ENCODE results near the gene EXOC4. TPM values are rescaled to one million over a fixed set of nuclear protein-coding genes. Genes with fewer than 3 reads are reported as not detected.
A peak's percentile ranks its signal among the peaks of the same experiment; 100 is the strongest.
"Not testable (repeated sequence)": the region's sequence is repeated elsewhere in the genome, so short reads cannot be mapped to it uniquely, and the experiment has no call there.

EXOC4 gene
- polyA plus RNA-seq, result 10 to 100 TPM; 24.2 to 50.1 (median 30.1) TPM

DNA sequence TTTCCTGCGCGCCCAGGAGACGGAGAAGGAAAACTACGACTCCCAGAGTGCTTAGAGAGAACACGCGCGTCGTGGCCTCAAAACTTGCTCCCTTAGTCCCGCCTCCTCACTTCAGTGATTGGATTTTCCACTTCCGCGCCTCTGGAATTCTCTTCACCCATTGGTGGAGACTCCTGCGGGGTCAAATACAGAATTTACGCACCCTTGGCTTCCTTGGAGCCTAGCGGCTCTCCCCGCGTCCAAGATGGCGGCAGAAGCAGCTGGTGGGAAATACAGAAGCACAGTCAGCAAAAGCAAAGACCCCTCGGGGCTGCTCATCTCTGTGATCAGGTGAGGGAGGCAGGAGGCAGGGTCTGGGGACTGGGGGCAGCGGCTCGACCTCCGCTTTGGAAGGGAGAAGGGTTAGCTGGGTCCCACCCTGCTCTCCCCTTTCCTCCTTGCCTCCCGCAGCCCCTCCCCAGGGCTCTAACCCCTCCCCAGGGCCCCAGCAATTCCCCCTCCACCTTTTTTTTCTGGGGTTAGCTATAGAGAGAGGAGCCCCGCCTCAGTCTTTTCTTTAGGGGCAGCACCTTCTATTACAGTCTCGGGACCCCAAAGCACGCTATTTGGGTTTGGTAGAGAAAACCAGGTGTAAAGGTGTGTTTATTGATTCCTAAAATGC lies at the start of gene EXOC4:
TSS of gene EXOC4 (plus strand) at position 221 of the 661 bp plus-strand sequence.
- Mint-ChIP-seq H3K4me3 (peak within 1 kb of the TSS; percentile 95 to 98 (median 97)), H3K27me3 (ENCODE audit: low read depth in 3 of 3) (peaks cover 3 to 5% (median 3%) of the 10 kb centered on the region in 3 donors), H3K27ac (peak within 1 kb of the TSS; percentile 94 to 98 (median 96)), H3K36me3 (peaks cover 0 to 5% (median 0%) of the 10 kb centered on the region in 3 donors), H3K4me1 (peaks cover 37 to 56% of the 10 kb centered on the region in 2 donors), H3K9me3 (no peaks in the 10 kb centered on the region)
- DNase-seq, result peak; percentile 96

DNA sequence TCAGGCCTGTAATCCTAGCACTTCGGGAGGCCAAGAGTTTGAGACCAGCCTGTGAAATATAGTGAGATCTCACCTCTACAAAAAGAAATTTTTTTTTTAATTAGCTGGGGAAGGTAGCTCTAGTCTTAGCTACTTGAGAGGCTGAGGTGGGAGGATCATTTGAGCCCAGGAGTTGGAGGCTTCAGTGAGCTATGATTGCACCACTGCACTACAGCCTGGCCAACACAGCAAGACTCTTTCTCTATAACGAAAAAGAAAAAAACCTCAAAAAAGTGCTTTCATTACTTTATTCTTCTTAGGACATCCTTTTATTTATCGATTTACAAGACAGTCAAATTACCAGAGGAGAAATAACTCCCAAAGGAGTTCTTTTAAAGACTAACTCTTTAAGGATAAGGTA lies 49.4 kb upstream of the EXOC4 start:
- Mint-ChIP-seq H3K4me3 (no peak overlapping the region), H3K27ac (no peak overlapping the region), H3K9me3 (no peaks in the 10 kb centered on the region), H3K36me3 (no peaks in the 10 kb centered on the region), H3K4me1 (no peaks in the 10 kb centered on the region), H3K27me3 (ENCODE audit: low read depth in 3 of 3) (peaks cover 0 to 9% (median 2%) of the 10 kb centered on the region in 3 donors)
- no peak for DNase-seq

DNA sequence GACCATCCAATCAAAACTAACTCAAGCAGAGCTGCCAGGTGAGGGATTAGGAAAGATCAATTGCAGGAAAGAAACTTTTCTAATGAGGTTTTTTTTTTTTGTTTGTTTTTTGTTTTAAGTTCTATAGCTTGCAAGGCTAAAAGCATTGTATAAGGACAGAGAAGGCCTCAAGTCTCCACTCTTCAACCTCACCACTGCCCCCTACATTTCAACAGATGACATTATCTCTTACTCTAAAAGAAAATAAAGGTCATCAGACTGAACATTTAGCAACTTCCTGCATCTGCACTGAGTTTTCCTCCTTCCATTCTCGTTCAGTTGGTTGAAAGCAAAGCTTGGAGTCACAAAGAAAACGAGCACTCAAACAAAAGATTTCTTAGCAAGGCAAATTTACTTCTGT lies 45.2 kb upstream of the EXOC4 start:
- no peaks in the 10 kb centered on the region for H3K4me1 Mint-ChIP-seq
- no peak overlapping the region for H3K4me3 Mint-ChIP-seq

DNA sequence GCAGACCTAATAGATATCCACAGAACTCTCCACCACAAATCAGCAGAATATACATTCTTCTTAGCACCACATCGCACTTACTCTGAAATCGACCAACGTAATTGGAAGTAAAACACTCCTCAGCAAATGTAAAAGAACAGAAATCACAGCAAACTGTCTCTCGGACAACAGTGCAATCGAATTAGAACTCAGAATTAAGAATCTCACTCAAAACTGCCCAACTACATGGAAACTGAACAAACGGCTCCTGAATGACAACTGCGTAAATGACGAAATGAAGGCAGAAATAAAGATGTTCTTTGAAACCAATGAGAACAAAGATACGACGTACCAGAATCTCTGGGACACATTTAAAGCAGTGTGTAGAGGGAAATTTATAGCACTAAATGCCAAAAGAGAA lies 42.1 kb upstream of the EXOC4 start:
- not testable (repeated sequence) for H3K27ac Mint-ChIP-seq, H3K4me3 Mint-ChIP-seq, H3K4me1 Mint-ChIP-seq, DNase-seq, H3K36me3 Mint-ChIP-seq
- Mint-ChIP-seq H3K9me3 (peaks cover 0 to 10% (median 0%) of the 10 kb centered on the region in 6 donors), H3K27me3 (ENCODE audit: low read depth in 3 of 3) (peaks cover 7 to 22% (median 8%) of the 10 kb centered on the region in 3 donors)

More for the DNA sequence above, 45.2 kb upstream of the EXOC4 start:
- Mint-ChIP-seq H3K36me3 (peaks cover 0 to 5% (median 0%) of the 10 kb centered on the region in 3 donors), H3K9me3 (peaks cover 0 to 6% (median 0%) of the 10 kb centered on the region in 6 donors), H3K27ac (no peak overlapping the region), H3K27me3 (ENCODE audit: low read depth in 3 of 3) (peaks cover 2 to 19% (median 7%) of the 10 kb centered on the region in 3 donors)
- no peak for DNase-seq

DNA sequence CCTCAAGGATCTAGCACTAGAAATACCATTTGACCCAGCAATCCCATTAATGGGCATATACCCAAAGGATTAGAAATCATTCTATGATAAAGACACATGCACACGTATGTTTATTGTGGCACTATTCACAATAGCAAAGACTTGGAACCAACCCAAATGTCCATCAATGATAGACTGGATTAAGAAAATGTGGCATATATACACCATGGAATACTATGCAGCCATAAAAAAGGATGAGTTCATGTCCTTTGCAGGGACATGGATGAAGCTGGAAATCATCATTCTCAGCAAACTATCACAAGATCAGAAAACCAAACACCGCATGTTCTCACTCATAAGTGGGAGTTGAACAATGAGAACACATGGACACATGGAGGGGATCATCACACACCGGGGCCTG lies 39.1 kb upstream of the EXOC4 start:
- peaks cover 0 to 10% (median 0%) of the 10 kb centered on the region in 6 donors for H3K9me3 Mint-ChIP-seq

DNA sequence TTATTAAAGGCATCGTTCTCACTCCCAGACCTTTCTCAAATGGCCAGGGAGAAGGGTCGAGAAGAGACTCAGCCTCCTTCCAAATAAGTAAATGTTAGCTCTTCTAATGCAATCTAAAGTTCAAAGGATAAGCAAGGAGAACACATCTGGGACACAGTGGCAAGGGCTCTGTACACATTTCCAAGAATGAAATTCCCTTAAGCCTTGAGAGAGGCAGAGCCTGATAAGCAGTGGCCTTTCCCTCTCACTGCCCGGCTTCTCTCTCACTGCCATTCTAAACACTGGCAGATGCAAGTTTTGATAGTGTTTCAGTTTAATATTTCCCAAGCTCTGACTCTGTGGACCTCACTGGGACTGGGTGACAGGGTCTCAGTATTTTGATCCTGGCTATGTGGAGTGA lies 35.1 kb upstream of the EXOC4 start:
- DNase-seq, result no peak
- no peaks in the 10 kb centered on the region for H3K4me1 Mint-ChIP-seq
- no peaks in the 10 kb centered on the region for H3K36me3 Mint-ChIP-seq
- peaks cover 0 to 5% (median 0%) of the 10 kb centered on the region in 6 donors for H3K9me3 Mint-ChIP-seq
- H3K27me3 Mint-ChIP-seq (ENCODE audit: low read depth in 3 of 3), result peaks cover 0 to 10% (median 7%) of the 10 kb centered on the region in 3 donors
- no peak overlapping the region for H3K27ac Mint-ChIP-seq
- H3K4me3 Mint-ChIP-seq, result no peak overlapping the region

More for the DNA sequence above, 39.1 kb upstream of the EXOC4 start:
- DNase-seq, H3K36me3 Mint-ChIP-seq, H3K4me3 Mint-ChIP-seq, H3K27ac Mint-ChIP-seq, H3K4me1 Mint-ChIP-seq: not testable (repeated sequence)
- peaks cover 7 to 16% (median 10%) of the 10 kb centered on the region in 3 donors for H3K27me3 Mint-ChIP-seq (ENCODE audit: low read depth in 3 of 3)

DNA sequence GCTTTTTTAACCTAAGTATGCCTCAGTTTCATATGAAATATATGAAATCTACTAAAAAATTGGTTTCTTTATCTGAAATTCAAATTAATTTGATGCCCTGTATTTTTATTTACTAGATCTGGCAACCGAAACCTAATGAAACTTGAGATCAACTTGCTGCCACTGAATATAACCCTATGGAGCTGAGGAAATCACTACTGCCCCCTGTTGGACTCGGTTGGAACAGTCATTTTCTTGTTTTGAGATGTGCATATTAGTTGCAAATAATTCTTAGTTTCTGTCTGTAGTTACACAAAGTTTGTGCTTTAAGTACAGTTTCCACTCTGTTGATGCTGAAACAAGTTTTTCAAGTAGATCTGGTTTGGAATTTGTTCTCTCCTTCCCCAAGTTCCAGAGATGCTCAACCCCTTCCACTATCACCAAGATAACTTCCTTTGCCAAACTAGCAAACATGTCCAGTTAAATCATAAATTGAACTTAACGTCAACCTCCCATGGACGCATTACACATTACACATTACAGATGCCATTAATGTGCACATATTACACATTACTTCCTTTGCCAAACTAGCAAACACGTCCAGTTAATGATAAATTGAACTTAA lies 22.2 kb upstream of the EXOC4 start:
- no peak overlapping the region for H3K27ac Mint-ChIP-seq
- H3K4me1 Mint-ChIP-seq, result no peaks in the 10 kb centered on the region
- H3K9me3 Mint-ChIP-seq, result no peaks in the 10 kb centered on the region
- H3K4me3 Mint-ChIP-seq, result no peak overlapping the region
- peaks cover 0 to 2% (median 2%) of the 10 kb centered on the region in 3 donors for H3K27me3 Mint-ChIP-seq (ENCODE audit: low read depth in 3 of 3)
- no peaks in the 10 kb centered on the region for H3K36me3 Mint-ChIP-seq
- DNase-seq, result peak; percentile 24 to 45 (median 28)

DNA sequence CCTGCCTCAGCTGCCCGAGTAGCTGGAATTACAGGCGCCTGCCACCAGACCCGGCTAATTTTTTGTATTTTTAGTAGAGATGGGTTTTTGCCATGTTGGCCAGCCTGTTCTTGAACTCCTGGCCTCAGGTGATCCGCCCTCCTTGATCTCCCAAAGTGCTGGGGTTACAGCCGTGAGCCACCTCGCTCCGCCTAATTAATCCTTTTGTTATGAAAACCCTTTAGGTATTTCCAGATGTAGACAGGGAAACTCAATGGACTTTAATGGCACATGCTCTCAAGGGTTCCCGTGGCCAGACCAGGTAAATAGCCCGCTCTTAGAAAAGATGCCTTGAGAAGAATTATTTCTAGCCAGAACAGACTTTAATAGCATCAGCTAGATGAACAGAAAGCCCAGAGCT lies 19.7 kb upstream of the EXOC4 start:
- DNase-seq, result no peak
- Mint-ChIP-seq H3K27me3 (ENCODE audit: low read depth in 3 of 3) (peaks cover 2 to 4% (median 4%) of the 10 kb centered on the region in 3 donors), H3K9me3 (no peaks in the 10 kb centered on the region), H3K4me3 (no peak overlapping the region), H3K27ac (no peak overlapping the region), H3K36me3 (no peaks in the 10 kb centered on the region), H3K4me1 (no peaks in the 10 kb centered on the region)

DNA sequence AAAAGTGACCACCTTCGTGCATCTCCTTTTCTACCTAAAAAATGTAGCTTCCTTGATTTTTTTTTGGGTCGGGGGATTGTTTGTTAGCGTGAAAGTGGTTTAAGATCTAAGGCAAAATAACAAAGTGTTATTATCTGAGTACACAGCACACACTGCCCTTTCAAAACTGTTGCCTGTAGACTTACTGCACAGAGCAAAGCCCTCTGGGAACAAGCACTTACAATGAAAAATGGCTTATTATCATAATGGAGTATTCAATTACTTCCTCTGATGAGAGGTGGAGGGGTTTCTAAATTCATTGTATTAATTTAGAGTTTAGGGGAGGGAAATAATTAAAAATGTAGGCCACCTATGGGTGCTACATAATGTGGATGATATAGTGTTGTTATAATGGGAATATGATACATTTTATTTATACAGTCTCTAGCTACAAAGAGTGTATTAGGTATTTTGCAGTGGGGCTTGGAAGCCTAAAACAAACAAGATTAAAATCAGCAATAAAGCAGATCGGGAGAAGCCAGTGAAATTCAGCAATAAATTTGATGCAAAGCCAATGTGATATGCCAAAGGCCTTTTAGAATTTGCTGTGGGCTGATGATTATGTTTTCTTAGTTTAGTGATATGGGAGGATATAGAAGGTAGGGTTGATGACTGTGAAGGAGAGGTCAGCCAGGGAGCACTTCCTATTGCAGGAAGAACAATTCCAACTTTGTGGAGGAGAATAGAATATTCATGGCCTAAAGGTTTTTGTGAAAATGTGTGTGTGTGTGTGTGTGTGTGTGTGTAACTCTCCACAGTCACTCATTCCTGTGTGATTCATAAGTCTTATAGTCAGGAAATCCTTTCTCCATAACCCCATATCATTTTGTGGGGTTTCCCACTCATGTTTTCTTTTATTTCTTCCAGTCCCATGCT lies 17.7 kb upstream of the EXOC4 start:
- Mint-ChIP-seq H3K4me1 (no peaks in the 10 kb centered on the region), H3K4me3 (no peak overlapping the region), H3K27me3 (ENCODE audit: low read depth in 3 of 3) (peaks cover 2 to 8% (median 5%) of the 10 kb centered on the region in 3 donors), H3K9me3 (no peaks in the 10 kb centered on the region), H3K27ac (no peak overlapping the region), H3K36me3 (no peaks in the 10 kb centered on the region)
- DNase-seq, result no peak

DNA sequence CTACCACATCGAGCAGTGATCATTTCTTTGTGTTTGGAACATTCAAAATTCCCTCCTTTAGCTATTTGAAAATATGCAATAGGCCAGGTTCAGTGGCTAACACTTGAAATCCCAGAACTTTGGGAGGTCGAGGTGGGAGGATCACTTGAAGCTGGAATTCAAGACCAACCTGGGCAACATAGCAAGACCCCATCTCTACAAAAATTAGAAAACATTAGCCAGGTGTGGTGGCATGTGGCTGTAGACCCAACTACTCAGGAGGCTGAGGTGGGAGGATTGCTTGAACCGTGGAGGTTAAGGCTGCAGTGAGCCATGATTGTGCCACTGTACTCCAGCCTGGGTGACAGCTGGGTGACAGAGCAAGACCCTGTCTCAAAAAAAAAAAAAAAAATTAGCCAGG lies 15.3 kb upstream of the EXOC4 start:
- peaks cover 2 to 15% (median 11%) of the 10 kb centered on the region in 3 donors for H3K27me3 Mint-ChIP-seq (ENCODE audit: low read depth in 3 of 3)
- no peaks in the 10 kb centered on the region for H3K36me3 Mint-ChIP-seq
- no peaks in the 10 kb centered on the region for H3K9me3 Mint-ChIP-seq
- H3K27ac Mint-ChIP-seq, result no peak overlapping the region
- H3K4me1 Mint-ChIP-seq, result no peaks in the 10 kb centered on the region
- DNase-seq, result no peak
- no peak overlapping the region for H3K4me3 Mint-ChIP-seq

DNA sequence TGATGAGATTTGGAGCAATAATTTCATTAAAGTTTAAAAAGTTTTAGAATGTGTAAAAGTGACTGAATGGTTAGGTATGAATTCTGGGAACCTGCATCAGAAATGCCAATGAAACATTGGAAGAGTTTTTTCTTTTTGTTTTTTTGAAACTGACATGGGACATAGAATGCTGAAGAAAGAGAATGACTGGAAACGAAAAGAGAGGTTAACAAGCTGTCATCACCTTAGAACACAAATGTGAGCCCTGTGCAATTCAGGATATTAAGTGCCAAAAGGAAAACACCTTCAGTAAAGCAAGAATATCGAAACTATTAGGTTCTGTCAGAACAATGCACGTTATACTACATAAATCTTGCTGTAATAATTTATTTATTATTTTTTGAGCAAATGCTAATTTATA lies 12.6 kb upstream of the EXOC4 start:
- H3K27me3 Mint-ChIP-seq (ENCODE audit: low read depth in 3 of 3), result peaks cover 2 to 15% (median 15%) of the 10 kb centered on the region in 3 donors

DNA sequence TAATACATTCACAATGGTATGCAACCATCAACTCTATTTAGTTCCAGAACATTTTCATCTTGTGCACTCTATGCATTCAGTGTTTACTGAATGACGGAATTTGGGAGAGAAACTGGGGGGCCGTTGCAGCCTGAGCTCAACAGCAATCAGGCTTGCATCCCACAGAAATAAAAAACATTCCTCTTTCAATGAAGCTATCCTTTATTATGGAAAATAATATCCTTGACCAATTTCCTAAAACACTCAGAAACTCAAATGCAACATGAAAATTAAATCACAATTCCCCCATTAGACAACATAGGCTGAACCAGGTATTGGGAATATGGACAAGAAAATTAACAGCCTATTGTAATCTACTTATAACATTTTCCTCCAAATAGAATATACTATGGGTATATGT lies 6.3 kb upstream of the EXOC4 start:
- Mint-ChIP-seq H3K27me3 (ENCODE audit: low read depth in 3 of 3) (peaks cover 0 to 12% (median 7%) of the 10 kb centered on the region in 3 donors), H3K36me3 (no peaks in the 10 kb centered on the region), H3K4me1 (no peaks in the 10 kb centered on the region), H3K27ac (no peak overlapping the region), H3K9me3 (no peaks in the 10 kb centered on the region), H3K4me3 (no peak overlapping the region)
- DNase-seq, result no peak

More for the DNA sequence above, 12.6 kb upstream of the EXOC4 start:
- no peak overlapping the region for H3K27ac Mint-ChIP-seq
- H3K36me3 Mint-ChIP-seq, result no peaks in the 10 kb centered on the region
- no peak overlapping the region for H3K4me3 Mint-ChIP-seq
- DNase-seq, result no peak
- H3K9me3 Mint-ChIP-seq, result no peaks in the 10 kb centered on the region
- no peaks in the 10 kb centered on the region for H3K4me1 Mint-ChIP-seq

DNA sequence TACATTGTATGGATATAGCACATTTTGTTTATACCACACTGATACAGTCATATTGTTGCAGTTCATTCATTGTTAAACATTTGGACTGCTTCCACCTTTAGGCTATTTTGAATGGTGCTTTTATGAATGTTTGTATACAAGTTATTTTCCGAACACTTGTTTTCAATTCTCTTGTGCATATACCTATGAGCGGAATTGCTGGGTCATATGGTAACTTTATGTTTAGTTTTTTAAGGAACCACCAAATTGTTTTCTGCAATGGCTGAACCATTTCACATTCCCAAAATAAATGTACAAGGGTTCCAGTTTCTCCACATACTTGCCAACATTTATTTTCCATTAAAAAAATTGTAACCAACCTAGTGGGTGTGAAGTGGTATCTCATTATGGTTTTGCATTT lies 4.0 kb upstream of the EXOC4 start:
- H3K36me3 Mint-ChIP-seq, result no peaks in the 10 kb centered on the region
- no peak overlapping the region for H3K27ac Mint-ChIP-seq
- H3K9me3 Mint-ChIP-seq, result no peaks in the 10 kb centered on the region
- H3K4me1 Mint-ChIP-seq, result peaks cover 12 to 18% of the 10 kb centered on the region in 2 donors
- DNase-seq, result no peak
- no peak overlapping the region for H3K4me3 Mint-ChIP-seq
- peaks cover 3 to 5% (median 3%) of the 10 kb centered on the region in 3 donors for H3K27me3 Mint-ChIP-seq (ENCODE audit: low read depth in 3 of 3)

DNA sequence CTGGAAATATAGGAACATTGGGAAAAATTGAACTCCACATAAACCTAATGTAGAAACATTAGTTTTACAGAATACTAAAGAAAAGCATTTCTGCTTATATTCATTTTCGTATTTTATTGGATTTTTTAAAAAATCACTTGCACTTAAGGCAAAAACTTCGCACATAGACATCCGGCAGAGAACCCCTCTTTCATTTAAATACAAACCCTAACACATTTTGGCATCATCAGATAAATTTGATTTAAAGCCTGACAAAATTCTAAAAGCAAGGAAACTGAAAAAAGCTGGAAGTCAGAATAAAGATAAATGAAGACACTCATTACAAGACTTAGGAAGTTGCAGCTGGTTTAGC lies 396 bp upstream of the EXOC4 start:
- H3K4me1 Mint-ChIP-seq, result peaks cover 32 to 51% of the 10 kb centered on the region in 2 donors
- DNase-seq, result no peak
- H3K27me3 Mint-ChIP-seq (ENCODE audit: low read depth in 3 of 3), result peaks cover 3 to 5% (median 3%) of the 10 kb centered on the region in 3 donors
- H3K9me3 Mint-ChIP-seq, result no peaks in the 10 kb centered on the region
- H3K27ac Mint-ChIP-seq, result peak overlapping the region; percentile 94 to 98 (median 96)
- H3K4me3 Mint-ChIP-seq, result peak overlapping the region; percentile 95 to 98 (median 97)
- H3K36me3 Mint-ChIP-seq, result peaks cover 0 to 5% (median 0%) of the 10 kb centered on the region in 3 donors

All from immature natural killer cell (primary cell).